ENCODE results near the gene SLC10A7. TPM values are rescaled to one million over a fixed set of nuclear protein-coding genes. Genes with fewer than 3 reads are reported as not detected.

Gene SLC10A7
- polyA plus RNA-seq, 1 donor (not counting 4 experiments of a cell fraction or from before 2014, with no cell fraction given) = 12.7 TPM

DNA sequence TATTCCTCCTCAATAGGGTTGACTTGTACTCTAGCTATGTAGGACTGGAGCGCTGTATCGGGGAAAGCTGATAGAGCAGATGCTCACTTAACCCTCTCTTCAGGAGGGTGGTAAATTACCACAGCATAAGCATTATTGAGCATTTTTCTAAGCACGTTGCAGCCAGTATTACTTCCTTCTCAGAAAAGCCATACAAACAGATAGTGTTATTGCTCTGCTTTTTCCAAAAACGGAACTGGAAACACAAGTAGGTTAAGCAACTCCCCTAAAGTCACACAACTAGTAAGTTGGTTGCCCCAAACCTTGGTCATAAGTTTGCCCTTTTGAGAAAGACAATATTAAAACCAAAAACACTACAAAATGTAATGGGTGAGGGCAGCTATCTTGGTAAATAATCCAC is 233.5 kb downstream of the SLC10A7 start:
- H3K79me2 ChIP-seq (ENCODE audit: control insufficient read depth, insufficient read depth, low read length) = no peaks in the 10 kb centered on the region
- no peak overlapping the region for H3K9ac ChIP-seq (ENCODE audit: control insufficient read depth, extremely low read depth, insufficient read depth, low read length)
- no peak for FAIRE-seq
- H3K4me1 ChIP-seq (ENCODE audit: control insufficient read depth, extremely low read depth, insufficient read depth, low read length) = no peaks in the 10 kb centered on the region
- H3K9me1 ChIP-seq (ENCODE audit: control insufficient read depth, extremely low read depth, insufficient read depth, low read length) = no peaks in the 10 kb centered on the region
- dilution Hi-C loops (cut with MboI; ENCODE audit: extremely low pct_ligation_motif_present, low sequenced_read_pairs) = no loop called here
- H2AFZ ChIP-seq (ENCODE audit: control insufficient read depth, low read length) = no peak overlapping the region
- no peak overlapping the region for H3K4me2 ChIP-seq (ENCODE audit: control insufficient read depth, extremely low read depth, insufficient read depth, low read depth, low read length)
- H3K9me3 ChIP-seq (ENCODE audit: control insufficient read depth, low read depth, low read length) = no peaks in the 10 kb centered on the region
- peaks cover 2 to 3% of the 10 kb centered on the region in 2 experiments for H3K36me3 ChIP-seq (ENCODE audit: control insufficient read depth in 2 of 2, extremely low read depth in 1 of 2, insufficient read depth in 2 of 2, low read length in 2 of 2)
- no peak for DNase-seq (ENCODE audit: low read depth, low spot score)
- H3K4me3 ChIP-seq (ENCODE audit: control insufficient read depth in 2 of 3, extremely low read depth in 1 of 3, insufficient read depth in 2 of 3, low read depth in 1 of 3, low read length in 3 of 3) = no peak overlapping the region
- no peak overlapping the region for H3K27ac ChIP-seq (ENCODE audit: control insufficient read depth, insufficient read depth, low read length)
- no peaks in the 10 kb centered on the region for H3K27me3 ChIP-seq (ENCODE audit: control insufficient read depth, extremely low read depth, insufficient read depth, low read length)
- no peaks in the 10 kb centered on the region for H4K20me1 ChIP-seq (ENCODE audit: control insufficient read depth, extremely low read depth, insufficient read depth, low read length)
- TF ChIP-seq, protein P1, sequence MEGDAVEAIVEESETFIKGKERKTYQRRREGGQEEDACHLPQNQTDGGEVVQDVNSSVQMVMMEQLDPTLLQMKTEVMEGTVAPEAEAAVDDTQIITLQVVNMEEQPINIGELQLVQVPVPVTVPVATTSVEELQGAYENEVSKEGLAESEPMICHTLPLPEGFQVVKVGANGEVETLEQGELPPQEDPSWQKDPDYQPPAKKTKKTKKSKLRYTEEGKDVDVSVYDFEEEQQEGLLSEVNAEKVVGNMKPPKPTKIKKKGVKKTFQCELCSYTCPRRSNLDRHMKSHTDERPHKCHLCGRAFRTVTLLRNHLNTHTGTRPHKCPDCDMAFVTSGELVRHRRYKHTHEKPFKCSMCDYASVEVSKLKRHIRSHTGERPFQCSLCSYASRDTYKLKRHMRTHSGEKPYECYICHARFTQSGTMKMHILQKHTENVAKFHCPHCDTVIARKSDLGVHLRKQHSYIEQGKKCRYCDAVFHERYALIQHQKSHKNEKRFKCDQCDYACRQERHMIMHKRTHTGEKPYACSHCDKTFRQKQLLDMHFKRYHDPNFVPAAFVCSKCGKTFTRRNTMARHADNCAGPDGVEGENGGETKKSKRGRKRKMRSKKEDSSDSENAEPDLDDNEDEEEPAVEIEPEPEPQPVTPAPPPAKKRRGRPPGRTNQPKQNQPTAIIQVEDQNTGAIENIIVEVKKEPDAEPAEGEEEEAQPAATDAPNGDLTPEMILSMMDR (optimal IDR thresholded peaks at IDR 0.05 in 1 of 3, IDR thresholded peaks at IDR 0.05 in 1 of 3, conservative IDR thresholded peaks at IDR 0.05 in 1 of 3; ENCODE audit: extremely low read depth in 1 of 3, insufficient read depth in 2 of 3, low read length in 3 of 3) = no peak
- no peak for TF ChIP-seq EZH2 (IDR thresholded peaks at IDR 0.05; ENCODE audit: low read length)

GRCh38 chr4:146285037-146285436 is 236.7 kb downstream of the SLC10A7 start:
- dilution Hi-C loops (cut with MboI; ENCODE audit: extremely low pct_ligation_motif_present, low sequenced_read_pairs) = no loop called here
- Histone ChIP-seq H3K9me3 (ENCODE audit: control insufficient read depth, low read depth, low read length) (no peaks in the 10 kb centered on the region), H3K4me1 (ENCODE audit: control insufficient read depth, extremely low read depth, insufficient read depth, low read length) (peaks cover 3% of the 10 kb centered on the region), H2AFZ (ENCODE audit: control insufficient read depth, low read length) (no peak overlapping the region), H3K27me3 (ENCODE audit: control insufficient read depth, extremely low read depth, insufficient read depth, low read length) (no peaks in the 10 kb centered on the region), H3K79me2 (ENCODE audit: control insufficient read depth, insufficient read depth, low read length) (no peaks in the 10 kb centered on the region), H3K27ac (ENCODE audit: control insufficient read depth, insufficient read depth, low read length) (no peak overlapping the region), H3K4me3 (ENCODE audit: control insufficient read depth in 2 of 3, extremely low read depth in 1 of 3, insufficient read depth in 2 of 3, low read depth in 1 of 3, low read length in 3 of 3) (no peak overlapping the region), H3K9me1 (ENCODE audit: control insufficient read depth, extremely low read depth, insufficient read depth, low read length) (no peaks in the 10 kb centered on the region), H3K36me3 (ENCODE audit: control insufficient read depth in 2 of 2, extremely low read depth in 1 of 2, insufficient read depth in 2 of 2, low read length in 2 of 2) (peaks cover 2 to 3% of the 10 kb centered on the region in 2 experiments), H3K4me2 (ENCODE audit: control insufficient read depth, extremely low read depth, insufficient read depth, low read depth, low read length) (no peak overlapping the region), H3K9ac (ENCODE audit: control insufficient read depth, extremely low read depth, insufficient read depth, low read length) (no peak overlapping the region), H4K20me1 (ENCODE audit: control insufficient read depth, extremely low read depth, insufficient read depth, low read length) (no peaks in the 10 kb centered on the region)
- FAIRE-seq = no peak
- TF ChIP-seq EZH2 (IDR thresholded peaks at IDR 0.05; ENCODE audit: low read length) = no peak
- TF ChIP-seq, protein P1 (optimal IDR thresholded peaks at IDR 0.05 in 1 of 3, IDR thresholded peaks at IDR 0.05 in 1 of 3, conservative IDR thresholded peaks at IDR 0.05 in 1 of 3; ENCODE audit: extremely low read depth in 1 of 3, insufficient read depth in 2 of 3, low read length in 3 of 3) = no peak
- no peak for DNase-seq (ENCODE audit: low read depth, low spot score)

All from keratinocyte (primary cell).